Measurements from ENCODE around the gene CD83. TPM values are rescaled to one million over a fixed set of nuclear protein-coding genes. Genes with fewer than 3 reads are reported as not detected.

Gene CD83
- total and polyA plus RNA-seq, 2 of the 8 experiments (the other 6 are each of a cell fraction or from before 2014, with no cell fraction given): 4.6 to 8.5 TPM

DNA sequence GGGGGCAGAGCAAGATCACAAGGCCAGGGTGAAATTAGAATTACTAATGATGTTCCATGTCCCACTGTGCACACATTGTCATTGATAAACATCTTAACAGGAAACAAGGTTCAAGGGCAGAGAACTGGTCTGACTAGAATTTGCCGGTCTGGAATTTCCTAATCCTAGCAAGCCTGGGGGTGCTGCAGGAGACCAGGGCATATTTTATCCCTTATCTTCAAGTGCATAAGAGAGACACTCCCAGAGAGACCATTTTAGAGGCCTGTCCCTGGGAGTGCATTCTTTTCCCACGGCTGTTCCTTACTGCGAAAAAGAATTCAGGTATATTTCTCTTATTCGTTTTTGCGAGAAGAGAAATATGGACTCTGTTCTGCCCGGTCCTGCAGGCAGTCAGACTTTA lies 41.5 kb downstream of the CD83 start:
- no peak overlapping the region for H4K8ac ChIP-seq (ENCODE audit: extremely low read depth, insufficient read depth, low read length)
- H3K23ac ChIP-seq (ENCODE audit: insufficient read length): no peak overlapping the region
- peaks cover 0 to 3% (median 0%) of the 10 kb centered on the region in 4 experiments; a peak in 1 of 8 replicates for H3K36me3 ChIP-seq (ENCODE audit: control insufficient read depth in 2 of 4, insufficient read depth in 4 of 4, low read length in 3 of 4)
- DNase-seq (ENCODE audit: low read depth in 1 of 2, low spot score in 2 of 2) (no peak), FAIRE-seq (no peak)
- 0 out of 2 replicates have a peak, but pooled peaks have one; percentile 19 for TF ChIP-seq RXRA (IDR thresholded peaks at IDR 0.05; ENCODE audit: insufficient read depth, low read depth, low read length)
- 0 out of 2 replicates have a peak, but pooled peaks have one; percentile 40 for TF ChIP-seq SP1 (IDR thresholded peaks at IDR 0.05; ENCODE audit: low read depth, low read length)
- no peak for TF ChIP-seq TBP (IDR thresholded peaks at IDR 0.05; ENCODE audit: low read depth, low read length)
- peak; percentile 78; the same call in 1 of the 2 replicates for TF ChIP-seq TCF12 (IDR thresholded peaks at IDR 0.05; ENCODE audit: low read depth, low read length)
- TF ChIP-seq SP2 (IDR thresholded peaks at IDR 0.05; ENCODE audit: low read length): no peak
- peak; percentile 38; the same call in 1 of the 2 replicates for TF ChIP-seq TEAD4 (IDR thresholded peaks at IDR 0.05; ENCODE audit: low read depth, low read length)
- TF ChIP-seq CEBPB (IDR thresholded peaks at IDR 0.05; ENCODE audit: low read depth, low read length): peak; percentile 75
- TF ChIP-seq EP300 (IDR thresholded peaks at IDR 0.05; ENCODE audit: borderline replicate concordance in 1 of 2, low read depth in 2 of 2, low read length in 2 of 2): peak in 1 of 2 experiments; percentile 95; a peak in 1 of 3 replicates
- no peak for TF ChIP-seq HDAC2 (IDR thresholded peaks at IDR 0.05; ENCODE audit: borderline replicate concordance in 1 of 2, low read depth in 2 of 2, low read length in 2 of 2)
- no peak overlapping the region for H3K56ac ChIP-seq (replicated peaks; ENCODE audit: insufficient read length, low read depth, low read length)
- H3K23me2 ChIP-seq (ENCODE audit: low read depth, low read length): no peaks in the 10 kb centered on the region
- H3K14ac ChIP-seq (ENCODE audit: insufficient read length): no peak overlapping the region
- no peak overlapping the region for H3K4me3 ChIP-seq (ENCODE audit: extremely low read depth in 1 of 4, insufficient read depth in 2 of 4, low read depth in 3 of 4, low read length in 4 of 4)
- no peak overlapping the region for H2BK15ac ChIP-seq (ENCODE audit: low read length)
- 87% methylated on average over 6 of the region's 6 CpGs; no CpG with 5 or more reads in 1 of the 2 experiments for WGBS, 2 experiments (ENCODE audit: extremely low coverage in 1 of 2, insufficient coverage in 1 of 2, insufficient read length in 1 of 2, insufficient replicate concordance in 2 of 2, low coverage in 1 of 2, low lambda C conversion rate in 2 of 2, missing lambda C conversion rate in 1 of 2)
- H2BK12ac ChIP-seq (ENCODE audit: low read depth, low read length): no peak overlapping the region
- no peak overlapping the region for H2AK5ac ChIP-seq (ENCODE audit: low read depth, low read length)
- no peaks in the 10 kb centered on the region for H3K79me1 ChIP-seq (ENCODE audit: low read depth, low read length)
- H2BK20ac ChIP-seq (ENCODE audit: low read length): no peak overlapping the region
- no peak overlapping the region for H3K18ac ChIP-seq (ENCODE audit: extremely low read depth, low read length)
- H2BK120ac ChIP-seq (replicated peaks; ENCODE audit: low read depth, low read length): no peak overlapping the region
- ChIA-PET CTCF (ENCODE audit: partially characterized antibody) (no interaction called here), POLR2A (ENCODE audit: partially characterized antibody) (no interaction called here)
- peaks cover 0 to 5% (median 4%) of the 10 kb centered on the region in 4 experiments; a peak in 5 of 7 replicates for H3K4me1 ChIP-seq (replicated peaks in 1 of 4; ENCODE audit: control insufficient read depth in 3 of 4, insufficient read depth in 4 of 4, low read length in 3 of 4)
- no peak overlapping the region for H2AFZ ChIP-seq (ENCODE audit: low read length)
- H3K4ac ChIP-seq (replicated peaks; ENCODE audit: insufficient read length, low read depth, low read length): no peak overlapping the region
- H3K9me3 ChIP-seq (ENCODE audit: insufficient read depth in 2 of 2, low read depth in 1 of 2, low read length in 1 of 2): peaks cover 12 to 14% of the 10 kb centered on the region in 2 experiments
- H4K20me1 ChIP-seq (replicated peaks in 1 of 2; ENCODE audit: control insufficient read depth in 1 of 2, insufficient read depth in 2 of 2, low read length in 2 of 2): no peaks in the 10 kb centered on the region
- H3K79me2 ChIP-seq (ENCODE audit: control insufficient read depth in 1 of 2, insufficient read depth in 2 of 2, low read length in 2 of 2): no peaks in the 10 kb centered on the region
- H3K9ac ChIP-seq (replicated peaks in 1 of 4; ENCODE audit: extremely low read depth in 1 of 4, low read depth in 3 of 4, low read length in 3 of 4): no peak overlapping the region
- H3K27ac ChIP-seq (ENCODE audit: low read depth, low read length): no peak overlapping the region
- H3K4me2 ChIP-seq (ENCODE audit: insufficient read depth in 1 of 2, low read depth in 2 of 2, low read length in 2 of 2): no peak overlapping the region
- no peak overlapping the region for H2BK5ac ChIP-seq (ENCODE audit: low read depth, low read length)
- no peak overlapping the region for H4K91ac ChIP-seq (replicated peaks; ENCODE audit: insufficient read length, low read length)
- H4K5ac ChIP-seq (ENCODE audit: insufficient read length, low read depth, low read length): no peak overlapping the region
- no peaks in the 10 kb centered on the region for H3K27me3 ChIP-seq (replicated peaks in 1 of 4; ENCODE audit: control insufficient read depth in 3 of 4, extremely low read depth in 1 of 4, insufficient read depth in 3 of 4, low read length in 3 of 4)
